WTC11 (cell line): ENCODE results near the gene IGSF11. TPM values are rescaled to one million over a fixed set of nuclear protein-coding genes. Genes with fewer than 3 reads are reported as not detected.

Experiments
- ATAC-seq: fragments of 200-7000 bp; cut with Tn5 transposase; 2 replicates; pipeline ENCODE4 v1.10.0; 2021; ENCODE audit warnings: mild to moderate bottlenecking, moderate library complexity
- Bru-seq: library from RNA; stranded (reverse); fragments of 400-500 nt; gene quantifications from one replicate; lab custom pipeline; 2021; lab: Mats Ljungman, UMichigan
- CTCF ChIA-PET: fragments of 300-600 bp; sonication (Branson Sonifier 250); formaldehyde crosslinking; loops from one replicate; lab custom pipeline; 2021; ENCODE audit warnings: antibody characterized with exemption; lab: Charles Lee
- POLR2A ChIA-PET: fragments of 350-600 bp; sonication (Branson Sonifier 250); formaldehyde crosslinking; loops from one replicate; lab custom pipeline; 2021; ENCODE audit warnings: antibody characterized with exemption; lab: Charles Lee
- DNase-seq: peaks from one replicate; pipeline ENCODE4 v3.0.0; 2021; ENCODE audit warnings: low spot score
- H3K27ac Mint-ChIP-seq: 2 replicates; pipeline ENCODE4 v1.8.0; 2021; ENCODE audit warnings: mixed read lengths
- H3K27me3 Mint-ChIP-seq: 2 replicates; pipeline ENCODE4 v1.8.0; 2021; ENCODE audit warnings: low read depth, mild to moderate bottlenecking, moderate library complexity, mixed read lengths
- H3K36me3 Mint-ChIP-seq: 2 replicates; pipeline ENCODE4 v1.8.0; 2021; ENCODE audit warnings: mixed read lengths
- H3K4me1 Mint-ChIP-seq: 2 replicates; pipeline ENCODE4 v1.8.0; 2022; ENCODE audit warnings: mixed read lengths
- H3K4me3 Mint-ChIP-seq: 2 replicates; pipeline ENCODE4 v1.8.0; 2021; ENCODE audit warnings: mild to moderate bottlenecking, moderate library complexity, mixed read lengths
- H3K9me3 Mint-ChIP-seq: 2 replicates; pipeline ENCODE4 v1.8.0; 2021; ENCODE audit warnings: mixed read lengths
- ETV6 ChIP-seq: sonication (generic); formaldehyde crosslinking; IDR thresholded peaks from 2 replicates; pipeline ENCODE4 v1.8.1; 2022; ENCODE audit warnings: mild to moderate bottlenecking, missing genetic modification reagents
- FOXK1 ChIP-seq: sonication (generic); formaldehyde crosslinking; IDR thresholded peaks from 2 replicates; pipeline ENCODE4 v1.8.0; 2022; ENCODE audit warnings: mild to moderate bottlenecking, moderate library complexity, missing genetic modification reagents
- NR1H2 ChIP-seq: sonication (generic); formaldehyde crosslinking; IDR thresholded peaks from 2 replicates; pipeline ENCODE4 v1.9.0; 2021; ENCODE audit warnings: mild to moderate bottlenecking, moderate library complexity, missing genetic modification reagents
- SP1 ChIP-seq: sonication (generic); formaldehyde crosslinking; conservative IDR thresholded peaks from 2 replicates; pipeline ENCODE4 v1.8.1; 2022; ENCODE audit warnings: missing genetic modification reagents
- ZNF423 ChIP-seq: fragments of 250-450 bp; sonication (Bioruptor Pico); IDR thresholded peaks from 2 replicates; pipeline ENCODE4 v2.1.2; 2022; ENCODE audit warnings: mild to moderate bottlenecking, moderate library complexity
- long read RNA-seq, 3 experiments: library from RNA in 1 of 3; library from capped mRNA in 1 of 3; library from polyadenylated mRNA in 1 of 3; unstranded in 2 of 3; stranded (forward) in 1 of 3; transcript quantifications; one replicate each; pipeline ENCODE4 v2.0.0, GENCODE V29; 2021
- total RNA-seq: library from RNA; stranded (reverse); gene quantifications from 3 replicates; pipeline ENCODE4 v1.2.3, GENCODE V29; 2021
- TF ChIP-seq, protein P1 (sequence below): fragments of 250-450 bp; sonication (Bioruptor Pico); IDR thresholded peaks from 2 replicates; pipeline ENCODE4 v2.1.2; 2022; ENCODE audit warnings: mild to moderate bottlenecking, moderate library complexity
- TF ChIP-seq, protein P2 (sequence below): sonication (generic); formaldehyde crosslinking; IDR thresholded peaks from 2 replicates; pipeline ENCODE4 v1.8.0; 2022; ENCODE audit warnings: mild to moderate bottlenecking, missing genetic modification reagents
- TF ChIP-seq, protein P3 (sequence below): sonication (generic); formaldehyde crosslinking; IDR thresholded peaks from 2 replicates; pipeline ENCODE4 v1.8.1; 2022; ENCODE audit warnings: mild to moderate bottlenecking, moderate library complexity, missing genetic modification reagents
- TF ChIP-seq, protein P4 (sequence below): sonication (generic); formaldehyde crosslinking; IDR thresholded peaks from 2 replicates; pipeline ENCODE4 v1.8.0; 2022; ENCODE audit warnings: missing genetic modification reagents
- TF ChIP-seq, protein P5 (sequence below): sonication (generic); formaldehyde crosslinking; IDR thresholded peaks from 2 replicates; pipeline ENCODE4 v1.8.0; 2023; ENCODE audit warnings: missing genetic modification reagents, mild to moderate bottlenecking, borderline replicate concordance
- TF ChIP-seq, protein P6 (sequence below): fragments of 250-450 bp; sonication (Bioruptor Pico); IDR thresholded peaks from 2 replicates; pipeline ENCODE4 v1.9.0; 2021; ENCODE audit warnings: moderate library complexity, mild to moderate bottlenecking, inconsistent platforms, borderline replicate concordance
- TF ChIP-seq, protein P7 (sequence below): sonication (generic); formaldehyde crosslinking; IDR thresholded peaks from 2 replicates; pipeline ENCODE4 v1.8.1; 2023; ENCODE audit warnings: mild to moderate bottlenecking, moderate library complexity, missing genetic modification reagents
- TF ChIP-seq, protein P8 (sequence below): sonication (generic); formaldehyde crosslinking; IDR thresholded peaks from 2 replicates; pipeline ENCODE4 v1.8.1; 2022; ENCODE audit warnings: low read depth, missing genetic modification reagents, borderline replicate concordance
- TF ChIP-seq, protein P9 (sequence below): sonication (generic); formaldehyde crosslinking; IDR thresholded peaks from 2 replicates; pipeline ENCODE4 v1.8.0; 2023; ENCODE audit warnings: missing genetic modification reagents

Gene IGSF11, protein sequence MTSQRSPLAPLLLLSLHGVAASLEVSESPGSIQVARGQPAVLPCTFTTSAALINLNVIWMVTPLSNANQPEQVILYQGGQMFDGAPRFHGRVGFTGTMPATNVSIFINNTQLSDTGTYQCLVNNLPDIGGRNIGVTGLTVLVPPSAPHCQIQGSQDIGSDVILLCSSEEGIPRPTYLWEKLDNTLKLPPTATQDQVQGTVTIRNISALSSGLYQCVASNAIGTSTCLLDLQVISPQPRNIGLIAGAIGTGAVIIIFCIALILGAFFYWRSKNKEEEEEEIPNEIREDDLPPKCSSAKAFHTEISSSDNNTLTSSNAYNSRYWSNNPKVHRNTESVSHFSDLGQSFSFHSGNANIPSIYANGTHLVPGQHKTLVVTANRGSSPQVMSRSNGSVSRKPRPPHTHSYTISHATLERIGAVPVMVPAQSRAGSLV
- total RNA-seq (1.6 to 2.0 TPM (median 1.7 TPM) in 3 replicates), Bru-seq, nascent RNA (percentile 36 among the genes with signal in this experiment)
- long read RNA-seq, experiment 1, partial matches to known transcripts = 2 of 10 reads
- long read RNA-seq, experiment 1, other reads (novel, unspliced or antisense) = 7 of 10 reads
- long read RNA-seq, experiment 2, partial matches to known transcripts = 0 of 4 reads
- long read RNA-seq, experiment 2, other reads (novel, unspliced or antisense) = 2 of 4 reads
- long read RNA-seq, experiment 3 = 0 reads

DNA sequence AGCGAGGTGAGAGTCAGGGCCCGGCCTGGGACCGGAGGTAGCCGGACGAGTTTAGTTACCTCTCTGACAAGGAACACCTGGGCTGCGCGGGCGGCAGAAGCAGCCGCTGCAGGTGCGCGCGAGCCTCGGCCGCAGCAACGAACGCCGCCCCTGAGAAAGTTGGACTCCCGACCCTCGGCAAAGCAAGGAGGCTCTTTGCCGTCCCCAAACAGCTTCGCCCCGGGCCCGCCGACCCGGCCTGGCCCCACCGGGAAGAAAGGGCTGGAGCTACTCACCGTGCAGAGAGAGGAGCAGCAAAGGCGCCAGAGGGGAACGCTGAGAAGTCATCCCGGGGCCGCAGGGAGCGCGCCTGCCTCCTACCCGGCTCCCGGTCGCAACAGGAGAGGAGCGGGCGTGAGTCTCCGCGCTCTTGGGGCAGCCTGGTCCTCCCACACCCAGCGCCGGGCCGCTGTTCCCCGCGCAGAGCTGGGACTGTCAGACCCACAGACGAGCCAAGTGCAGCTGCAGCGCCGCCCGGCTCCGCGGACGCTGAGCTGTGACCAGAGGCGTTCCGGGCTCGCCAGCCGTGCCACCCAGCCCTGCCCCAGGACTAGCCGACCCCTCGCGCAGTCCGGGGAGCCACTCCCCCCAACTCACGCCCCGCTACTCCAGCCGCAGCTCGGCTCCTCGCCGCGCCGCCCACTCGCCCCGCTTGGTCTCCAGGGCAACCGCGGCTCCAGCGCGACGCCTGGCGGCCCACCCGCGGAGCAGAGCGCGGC, at the start of gene IGSF11:
Gene IGSF11, minus strand, starts transcription at position 591 of the 758 bp plus-strand sequence. Its CDS starts 264 bp downstream, at position 327.
- H3K4me3 Mint-ChIP-seq = peak within 1 kb of the TSS; percentile 90
- ATAC-seq (peak; percentile 82), DNase-seq (peak; percentile 76)
- ChIA-PET CTCF (interaction anchor here (0.9 to 2.9 kb wide), 6 partner anchors 11 to 207 kb away, joined by 3 to 42 read pairs (median 4); partner anchors contain the start of gene B4GALT4), POLR2A (interaction anchor here (1.1 to 1.2 kb wide), 2 partner anchors 26 to 51 kb away, joined by 3 read pairs; no protein-coding TSS in a partner anchor)
- peak within 1 kb of the TSS; percentile 79 for H3K27ac Mint-ChIP-seq
- H3K27me3 Mint-ChIP-seq = peaks cover 30% of the 10 kb centered on the region
- no peaks in the 10 kb centered on the region for H3K36me3 Mint-ChIP-seq
- H3K9me3 Mint-ChIP-seq = peaks cover 2% of the 10 kb centered on the region
- peaks cover 19% of the 10 kb centered on the region for H3K4me1 Mint-ChIP-seq
- TF ChIP-seq, protein P1, sequence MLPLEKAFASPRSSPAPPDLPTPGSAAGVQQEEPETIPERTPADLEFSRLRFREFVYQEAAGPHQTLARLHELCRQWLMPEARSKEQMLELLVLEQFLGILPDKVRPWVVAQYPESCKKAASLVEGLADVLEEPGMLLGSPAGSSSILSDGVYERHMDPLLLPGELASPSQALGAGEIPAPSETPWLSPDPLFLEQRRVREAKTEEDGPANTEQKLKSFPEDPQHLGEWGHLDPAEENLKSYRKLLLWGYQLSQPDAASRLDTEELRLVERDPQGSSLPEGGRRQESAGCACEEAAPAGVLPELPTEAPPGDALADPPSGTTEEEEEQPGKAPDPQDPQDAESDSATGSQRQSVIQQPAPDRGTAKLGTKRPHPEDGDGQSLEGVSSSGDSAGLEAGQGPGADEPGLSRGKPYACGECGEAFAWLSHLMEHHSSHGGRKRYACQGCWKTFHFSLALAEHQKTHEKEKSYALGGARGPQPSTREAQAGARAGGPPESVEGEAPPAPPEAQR (CRISPR knock-in tag) = no peak
- TF ChIP-seq ZNF423 (CRISPR knock-in tag) = peak; percentile 61; the same call in 1 of the 2 replicates
- 0 out of 2 replicates have a peak, but pooled peaks have one; percentile 13 for TF ChIP-seq SP1
- TF ChIP-seq, protein P2, sequence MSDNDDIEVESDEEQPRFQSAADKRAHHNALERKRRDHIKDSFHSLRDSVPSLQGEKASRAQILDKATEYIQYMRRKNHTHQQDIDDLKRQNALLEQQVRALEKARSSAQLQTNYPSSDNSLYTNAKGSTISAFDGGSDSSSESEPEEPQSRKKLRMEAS (CRISPR knock-in tag) = peak; percentile 38; the same call in 1 of the 2 replicates
- peak; percentile 38; the same call in 1 of the 2 replicates for TF ChIP-seq ETV6 (CRISPR knock-in tag)
- no peak for TF ChIP-seq NR1H2 (CRISPR knock-in tag)
- TF ChIP-seq, protein P3, sequence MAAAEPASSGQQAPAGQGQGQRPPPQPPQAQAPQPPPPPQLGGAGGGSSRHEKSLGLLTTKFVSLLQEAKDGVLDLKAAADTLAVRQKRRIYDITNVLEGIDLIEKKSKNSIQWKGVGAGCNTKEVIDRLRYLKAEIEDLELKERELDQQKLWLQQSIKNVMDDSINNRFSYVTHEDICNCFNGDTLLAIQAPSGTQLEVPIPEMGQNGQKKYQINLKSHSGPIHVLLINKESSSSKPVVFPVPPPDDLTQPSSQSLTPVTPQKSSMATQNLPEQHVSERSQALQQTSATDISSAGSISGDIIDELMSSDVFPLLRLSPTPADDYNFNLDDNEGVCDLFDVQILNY (CRISPR knock-in tag) = peak; percentile 55; the same call in 1 of the 2 replicates
- TF ChIP-seq, protein P4, sequence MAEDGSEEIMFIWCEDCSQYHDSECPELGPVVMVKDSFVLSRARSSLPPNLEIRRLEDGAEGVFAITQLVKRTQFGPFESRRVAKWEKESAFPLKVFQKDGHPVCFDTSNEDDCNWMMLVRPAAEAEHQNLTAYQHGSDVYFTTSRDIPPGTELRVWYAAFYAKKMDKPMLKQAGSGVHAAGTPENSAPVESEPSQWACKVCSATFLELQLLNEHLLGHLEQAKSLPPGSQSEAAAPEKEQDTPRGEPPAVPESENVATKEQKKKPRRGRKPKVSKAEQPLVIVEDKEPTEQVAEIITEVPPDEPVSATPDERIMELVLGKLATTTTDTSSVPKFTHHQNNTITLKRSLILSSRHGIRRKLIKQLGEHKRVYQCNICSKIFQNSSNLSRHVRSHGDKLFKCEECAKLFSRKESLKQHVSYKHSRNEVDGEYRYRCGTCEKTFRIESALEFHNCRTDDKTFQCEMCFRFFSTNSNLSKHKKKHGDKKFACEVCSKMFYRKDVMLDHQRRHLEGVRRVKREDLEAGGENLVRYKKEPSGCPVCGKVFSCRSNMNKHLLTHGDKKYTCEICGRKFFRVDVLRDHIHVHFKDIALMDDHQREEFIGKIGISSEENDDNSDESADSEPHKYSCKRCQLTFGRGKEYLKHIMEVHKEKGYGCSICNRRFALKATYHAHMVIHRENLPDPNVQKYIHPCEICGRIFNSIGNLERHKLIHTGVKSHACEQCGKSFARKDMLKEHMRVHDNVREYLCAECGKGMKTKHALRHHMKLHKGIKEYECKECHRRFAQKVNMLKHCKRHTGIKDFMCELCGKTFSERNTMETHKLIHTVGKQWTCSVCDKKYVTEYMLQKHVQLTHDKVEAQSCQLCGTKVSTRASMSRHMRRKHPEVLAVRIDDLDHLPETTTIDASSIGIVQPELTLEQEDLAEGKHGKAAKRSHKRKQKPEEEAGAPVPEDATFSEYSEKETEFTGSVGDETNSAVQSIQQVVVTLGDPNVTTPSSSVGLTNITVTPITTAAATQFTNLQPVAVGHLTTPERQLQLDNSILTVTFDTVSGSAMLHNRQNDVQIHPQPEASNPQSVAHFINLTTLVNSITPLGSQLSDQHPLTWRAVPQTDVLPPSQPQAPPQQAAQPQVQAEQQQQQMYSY = 0 out of 2 replicates have a peak, but pooled peaks have one; percentile 12
- TF ChIP-seq, protein P5, sequence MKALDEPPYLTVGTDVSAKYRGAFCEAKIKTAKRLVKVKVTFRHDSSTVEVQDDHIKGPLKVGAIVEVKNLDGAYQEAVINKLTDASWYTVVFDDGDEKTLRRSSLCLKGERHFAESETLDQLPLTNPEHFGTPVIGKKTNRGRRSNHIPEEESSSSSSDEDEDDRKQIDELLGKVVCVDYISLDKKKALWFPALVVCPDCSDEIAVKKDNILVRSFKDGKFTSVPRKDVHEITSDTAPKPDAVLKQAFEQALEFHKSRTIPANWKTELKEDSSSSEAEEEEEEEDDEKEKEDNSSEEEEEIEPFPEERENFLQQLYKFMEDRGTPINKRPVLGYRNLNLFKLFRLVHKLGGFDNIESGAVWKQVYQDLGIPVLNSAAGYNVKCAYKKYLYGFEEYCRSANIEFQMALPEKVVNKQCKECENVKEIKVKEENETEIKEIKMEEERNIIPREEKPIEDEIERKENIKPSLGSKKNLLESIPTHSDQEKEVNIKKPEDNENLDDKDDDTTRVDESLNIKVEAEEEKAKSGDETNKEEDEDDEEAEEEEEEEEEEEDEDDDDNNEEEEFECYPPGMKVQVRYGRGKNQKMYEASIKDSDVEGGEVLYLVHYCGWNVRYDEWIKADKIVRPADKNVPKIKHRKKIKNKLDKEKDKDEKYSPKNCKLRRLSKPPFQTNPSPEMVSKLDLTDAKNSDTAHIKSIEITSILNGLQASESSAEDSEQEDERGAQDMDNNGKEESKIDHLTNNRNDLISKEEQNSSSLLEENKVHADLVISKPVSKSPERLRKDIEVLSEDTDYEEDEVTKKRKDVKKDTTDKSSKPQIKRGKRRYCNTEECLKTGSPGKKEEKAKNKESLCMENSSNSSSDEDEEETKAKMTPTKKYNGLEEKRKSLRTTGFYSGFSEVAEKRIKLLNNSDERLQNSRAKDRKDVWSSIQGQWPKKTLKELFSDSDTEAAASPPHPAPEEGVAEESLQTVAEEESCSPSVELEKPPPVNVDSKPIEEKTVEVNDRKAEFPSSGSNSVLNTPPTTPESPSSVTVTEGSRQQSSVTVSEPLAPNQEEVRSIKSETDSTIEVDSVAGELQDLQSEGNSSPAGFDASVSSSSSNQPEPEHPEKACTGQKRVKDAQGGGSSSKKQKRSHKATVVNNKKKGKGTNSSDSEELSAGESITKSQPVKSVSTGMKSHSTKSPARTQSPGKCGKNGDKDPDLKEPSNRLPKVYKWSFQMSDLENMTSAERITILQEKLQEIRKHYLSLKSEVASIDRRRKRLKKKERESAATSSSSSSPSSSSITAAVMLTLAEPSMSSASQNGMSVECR = peak; percentile 4; the same call in 1 of the 2 replicates
- TF ChIP-seq FOXK1 (CRISPR knock-in tag) = peak; percentile 45; the same call in 1 of the 2 replicates
- TF ChIP-seq, protein P6, sequence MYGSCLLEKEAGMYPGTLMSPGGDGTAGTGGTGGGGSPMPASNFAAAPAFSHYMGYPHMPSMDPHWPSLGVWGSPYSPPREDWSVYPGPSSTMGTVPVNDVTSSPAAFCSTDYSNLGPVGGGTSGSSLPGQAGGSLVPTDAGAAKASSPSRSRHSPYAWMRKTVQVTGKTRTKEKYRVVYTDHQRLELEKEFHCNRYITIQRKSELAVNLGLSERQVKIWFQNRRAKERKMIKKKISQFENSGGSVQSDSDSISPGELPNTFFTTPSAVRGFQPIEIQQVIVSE (CRISPR knock-in tag) = no peak
- TF ChIP-seq, protein P7, sequence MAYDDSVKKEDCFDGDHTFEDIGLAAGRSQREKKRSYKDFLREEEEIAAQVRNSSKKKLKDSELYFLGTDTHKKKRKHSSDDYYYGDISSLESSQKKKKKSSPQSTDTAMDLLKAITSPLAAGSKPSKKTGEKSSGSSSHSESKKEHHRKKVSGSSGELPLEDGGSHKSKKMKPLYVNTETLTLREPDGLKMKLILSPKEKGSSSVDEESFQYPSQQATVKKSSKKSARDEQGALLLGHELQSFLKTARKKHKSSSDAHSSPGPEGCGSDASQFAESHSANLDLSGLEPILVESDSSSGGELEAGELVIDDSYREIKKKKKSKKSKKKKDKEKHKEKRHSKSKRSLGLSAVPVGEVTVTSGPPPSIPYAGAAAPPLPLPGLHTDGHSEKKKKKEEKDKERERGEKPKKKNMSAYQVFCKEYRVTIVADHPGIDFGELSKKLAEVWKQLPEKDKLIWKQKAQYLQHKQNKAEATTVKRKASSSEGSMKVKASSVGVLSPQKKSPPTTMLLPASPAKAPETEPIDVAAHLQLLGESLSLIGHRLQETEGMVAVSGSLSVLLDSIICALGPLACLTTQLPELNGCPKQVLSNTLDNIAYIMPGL (CRISPR knock-in tag) = peak; percentile 91; the same call in 1 of the 2 replicates
- TF ChIP-seq, protein P8, sequence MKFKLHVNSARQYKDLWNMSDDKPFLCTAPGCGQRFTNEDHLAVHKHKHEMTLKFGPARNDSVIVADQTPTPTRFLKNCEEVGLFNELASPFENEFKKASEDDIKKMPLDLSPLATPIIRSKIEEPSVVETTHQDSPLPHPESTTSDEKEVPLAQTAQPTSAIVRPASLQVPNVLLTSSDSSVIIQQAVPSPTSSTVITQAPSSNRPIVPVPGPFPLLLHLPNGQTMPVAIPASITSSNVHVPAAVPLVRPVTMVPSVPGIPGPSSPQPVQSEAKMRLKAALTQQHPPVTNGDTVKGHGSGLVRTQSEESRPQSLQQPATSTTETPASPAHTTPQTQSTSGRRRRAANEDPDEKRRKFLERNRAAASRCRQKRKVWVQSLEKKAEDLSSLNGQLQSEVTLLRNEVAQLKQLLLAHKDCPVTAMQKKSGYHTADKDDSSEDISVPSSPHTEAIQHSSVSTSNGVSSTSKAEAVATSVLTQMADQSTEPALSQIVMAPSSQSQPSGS (CRISPR knock-in tag) = no peak
- TF ChIP-seq, protein P9, sequence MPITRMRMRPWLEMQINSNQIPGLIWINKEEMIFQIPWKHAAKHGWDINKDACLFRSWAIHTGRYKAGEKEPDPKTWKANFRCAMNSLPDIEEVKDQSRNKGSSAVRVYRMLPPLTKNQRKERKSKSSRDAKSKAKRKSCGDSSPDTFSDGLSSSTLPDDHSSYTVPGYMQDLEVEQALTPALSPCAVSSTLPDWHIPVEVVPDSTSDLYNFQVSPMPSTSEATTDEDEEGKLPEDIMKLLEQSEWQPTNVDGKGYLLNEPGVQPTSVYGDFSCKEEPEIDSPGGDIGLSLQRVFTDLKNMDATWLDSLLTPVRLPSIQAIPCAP = no peak
